Tibial nerve (tissue), 4 donors: ENCODE measurements around the gene JARID2. TPM values are rescaled to one million over a fixed set of nuclear protein-coding genes. Genes with fewer than 3 reads are reported as not detected.
"Not testable (repeated sequence)": the region's sequence is repeated elsewhere in the genome, so short reads cannot be mapped to it uniquely, and the experiment has no call there.

Source experiments
- DNase-seq, 2 donors: peaks; one replicate each; pipeline ENCODE4 v3.0.0-alpha.2; 2019; ENCODE audit warnings: low spot score in 2 of 2
- H3K27ac ChIP-seq, 4 donors: fragments of 200-600 bp; sonication (generic) in 3 of 4; one replicate each; pipeline ENCODE4 v1.5.1; 2017 to 2019; ENCODE audit warnings: mild to moderate bottlenecking in 1 of 4
- H3K27me3 ChIP-seq, 2 donors: fragments of 200-600 bp; sonication (generic) in 1 of 2; one replicate each; pipeline versions ENCODE4 v1.5.1 to v1.6.0; 2017 to 2019
- H3K36me3 ChIP-seq, 3 donors: fragments of 200-600 bp; sonication (generic); one replicate each; pipeline ENCODE4 v1.5.1; 2018 to 2019
- H3K4me1 ChIP-seq, 4 donors: fragments of 200-600 bp; sonication (generic) in 3 of 4; one replicate each; pipeline ENCODE4 v1.5.1; 2017 to 2019
- H3K4me3 ChIP-seq, 4 donors: fragments of 200-600 bp; sonication (generic) in 3 of 4; one replicate each; pipeline ENCODE4 v1.5.1; 2017 to 2019; ENCODE audit warnings: mild to moderate bottlenecking in 1 of 4, moderate library complexity in 1 of 4
- H3K9me3 ChIP-seq, 4 donors: fragments of 200-600 bp; sonication (generic) in 3 of 4; one replicate each; pipeline ENCODE4 v1.5.1; 2017 to 2019
- CTCF ChIP-seq, 5 experiments: fragments of 200-600 bp in 3 of 5; fragments of 450-650 bp in 2 of 5; sonication (generic) in 3 of 5; IDR thresholded peaks; one replicate each; pipeline ENCODE4 v1.5.1; 2016 to 2019; ENCODE audit warnings: antibody characterized with exemption in 5 of 5, mild to moderate bottlenecking in 3 of 5, moderate library complexity in 2 of 5
- EP300 ChIP-seq, 2 donors: sonication (generic); formaldehyde crosslinking; IDR thresholded peaks; one replicate each; pipeline ENCODE4 v1.6.1; 2017; ENCODE audit warnings: antibody characterized with exemption in 2 of 2, mild to moderate bottlenecking in 1 of 2
- POLR2A ChIP-seq, 2 donors: fragments of 450-650 bp; IDR thresholded peaks; one replicate each; pipeline ENCODE4 v1.6.1; 2017; ENCODE audit warnings: antibody characterized with exemption in 2 of 2, mild to moderate bottlenecking in 2 of 2, moderate library complexity in 2 of 2
- whole genome bisulfite sequencing, 2 donors: methylation state at CpG; one replicate each; pipeline ENCODE4 v1.1.5; 2018; 5-methylcytosine and 5-hydroxymethylcytosine counted together
- total RNA-seq, 4 donors: library from RNA; depleted of rRNA; stranded (reverse); fragments of >200 nt; gene quantifications; one replicate each; pipeline ENCODE4 v1.1.0, GENCODE V29; 2016

Gene JARID2
- total RNA-seq, 4 donors from 2014 or later, result 9.0 to 26.1 (median 9.8) TPM

GRCh38 chr6:15538766-15539495 lies 293.1 kb downstream of the JARID2 start:
- WGBS, 2 donors, result 87 to 92% methylated on average over 9 of the region's 9 CpGs
- DNase-seq, result no peak
- TF ChIP-seq EP300 (IDR thresholded peaks at IDR 0.05) (no peak), CTCF (IDR thresholded peaks at IDR 0.05) (no peak), POLR2A (IDR thresholded peaks at IDR 0.05) (no peak)
- Histone ChIP-seq H3K9me3 (no peaks in the 10 kb centered on the region), H3K4me3 (no peak overlapping the region), H3K27me3 (no peaks in the 10 kb centered on the region), H3K36me3 (no peaks in the 10 kb centered on the region), H3K27ac (no peak overlapping the region), H3K4me1 (peaks cover 0 to 5% (median 0%) of the 10 kb centered on the region in 4 donors)

- no peak for TF ChIP-seq EP300 (IDR thresholded peaks at IDR 0.05)
- TF ChIP-seq POLR2A (IDR thresholded peaks at IDR 0.05), result no peak
- peaks cover 0 to 5% (median 0%) of the 10 kb centered on the region in 4 donors for H3K4me1 ChIP-seq
- WGBS, 2 donors, result 86 to 95% methylated on average over 7 of the region's 7 CpGs
- H3K27me3 ChIP-seq, result no peaks in the 10 kb centered on the region
- no peak overlapping the region for H3K27ac ChIP-seq
- no peak overlapping the region for H3K4me3 ChIP-seq
- no peaks in the 10 kb centered on the region for H3K9me3 ChIP-seq
- no peak for DNase-seq
- no peaks in the 10 kb centered on the region for H3K36me3 ChIP-seq
These were observed 293.9 kb downstream of the JARID2 start for GRCh38 chr6:15539722-15540270.

- not testable (repeated sequence) for H3K4me3 ChIP-seq, H3K9me3 ChIP-seq, H3K27me3 ChIP-seq, H3K4me1 ChIP-seq, H3K27ac ChIP-seq, H3K36me3 ChIP-seq, DNase-seq
- WGBS, 2 donors, result 96 to 98% methylated on average over 5 of the region's 5 CpGs
These were observed 297.6 kb downstream of the JARID2 start for GRCh38 chr6:15543332-15543917.

- no peaks in the 10 kb centered on the region for H3K36me3 ChIP-seq
- peaks cover 0 to 5% (median 0%) of the 10 kb centered on the region in 4 donors for H3K4me1 ChIP-seq
- no peaks in the 10 kb centered on the region for H3K27me3 ChIP-seq
- H3K4me3 ChIP-seq, result no peak overlapping the region
- no peak for TF ChIP-seq CTCF (IDR thresholded peaks at IDR 0.05)
- no peak for TF ChIP-seq POLR2A (IDR thresholded peaks at IDR 0.05)
- TF ChIP-seq EP300 (IDR thresholded peaks at IDR 0.05), result no peak
- no peak for DNase-seq
- H3K27ac ChIP-seq, result no peak overlapping the region
- 89% methylated on average over 4 of the region's 4 CpGs for WGBS, 2 donors
- no peaks in the 10 kb centered on the region for H3K9me3 ChIP-seq
These were observed 298.5 kb downstream of the JARID2 start for GRCh38 chr6:15544321-15544900.

- Histone ChIP-seq H3K27me3 (no peaks in the 10 kb centered on the region), H3K4me3 (no peak overlapping the region), H3K9me3 (no peaks in the 10 kb centered on the region), H3K27ac (no peak overlapping the region), H3K36me3 (no peaks in the 10 kb centered on the region), H3K4me1 (peaks cover 0 to 4% (median 0%) of the 10 kb centered on the region in 4 donors)
- 64 to 65% methylated on average over 5 of the region's 5 CpGs for WGBS, 2 donors
- no peak for DNase-seq
- TF ChIP-seq EP300 (IDR thresholded peaks at IDR 0.05), result no peak
These were observed 300.7 kb downstream of the JARID2 start for GRCh38 chr6:15546591-15546990.

GRCh38 chr6:15547400-15547799 lies 301.5 kb downstream of the JARID2 start:
- no peak overlapping the region for H3K27ac ChIP-seq
- 88 to 92% methylated on average over 5 of the region's 5 CpGs for WGBS, 2 donors
- no peaks in the 10 kb centered on the region for H3K9me3 ChIP-seq
- DNase-seq, result no peak
- H3K4me3 ChIP-seq, result no peak overlapping the region
- H3K27me3 ChIP-seq, result no peaks in the 10 kb centered on the region
- H3K36me3 ChIP-seq, result no peaks in the 10 kb centered on the region
- TF ChIP-seq EP300 (IDR thresholded peaks at IDR 0.05) (no peak), CTCF (IDR thresholded peaks at IDR 0.05) (no peak), POLR2A (IDR thresholded peaks at IDR 0.05) (no peak)
- peaks cover 0 to 4% (median 0%) of the 10 kb centered on the region in 4 donors for H3K4me1 ChIP-seq
